GM19463 (cell line): ENCODE results near the gene POMGNT2.
A peak's percentile ranks its signal among the peaks of the same experiment; 100 is the strongest.

Experiments
- ATAC-seq: cut with Tn5 transposase; IDR thresholded peaks from one replicate; pipeline ENCODE4 v1.9.1; 2021; ENCODE audit warnings: mild to moderate bottlenecking, moderate library complexity; ENCODE audit not compliant: unreplicated experiment

Gene POMGNT2

DNA sequence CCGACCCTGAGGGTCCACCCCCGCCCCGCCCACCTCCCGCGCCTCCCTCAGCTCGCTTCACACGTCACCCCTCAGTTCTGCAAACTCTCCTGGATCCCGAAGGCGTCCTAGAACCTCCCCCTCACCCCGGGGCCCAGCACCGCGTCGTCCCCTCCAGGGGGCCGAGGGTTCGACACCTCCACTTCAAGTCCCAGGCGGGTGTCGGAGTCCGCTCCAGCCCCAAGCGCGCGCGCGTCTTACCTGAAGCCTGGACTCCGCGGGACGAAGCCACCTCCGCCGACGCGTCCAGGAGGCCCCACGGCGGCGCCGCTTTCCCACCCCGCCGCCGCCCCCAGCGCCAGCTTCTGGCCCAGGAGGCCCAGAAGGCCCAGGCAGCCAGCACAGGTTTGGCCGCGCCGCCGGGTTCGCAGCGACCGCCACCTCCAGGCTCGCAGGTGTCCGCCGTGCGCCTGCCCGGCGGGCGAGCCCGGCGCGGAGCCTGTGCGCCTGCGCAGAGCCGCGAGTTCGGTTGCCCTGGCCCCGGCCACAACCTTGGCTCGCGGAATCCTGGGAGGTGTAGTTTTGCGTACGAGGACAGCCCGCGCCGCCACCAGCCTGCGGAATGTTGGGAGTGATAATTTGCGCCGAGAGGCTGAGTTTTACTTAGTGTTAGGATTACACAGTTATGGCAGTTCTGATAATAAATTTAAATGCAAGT lies at the start of gene POMGNT2:
Gene POMGNT2 (minus strand): TSS at position 484 of the 697 bp plus-strand sequence. CDS start 24,648 bp downstream, outside the sequence.
- peak; percentile 96 for ATAC-seq

DNA sequence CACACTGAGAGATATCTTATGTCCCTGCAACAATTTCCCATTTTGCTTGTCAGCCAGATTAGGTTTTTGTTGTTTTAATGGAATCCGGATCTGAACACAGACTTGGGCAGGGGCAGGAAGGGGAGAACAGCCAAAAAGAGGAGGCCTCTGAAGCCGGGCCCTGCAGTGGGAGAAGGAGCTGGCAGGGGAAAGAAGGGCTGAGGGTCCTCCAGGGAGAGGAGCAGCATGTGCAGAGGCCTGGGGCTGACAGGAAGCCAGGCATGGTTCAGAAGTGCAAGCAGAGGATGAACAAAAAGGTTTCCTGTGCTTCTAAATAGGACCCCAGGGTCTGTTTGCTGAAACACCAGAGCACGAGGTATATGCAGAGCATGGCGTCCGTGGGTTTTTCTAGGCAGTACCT lies 49.1 kb upstream of the POMGNT2 start:
- no peak for ATAC-seq

DNA sequence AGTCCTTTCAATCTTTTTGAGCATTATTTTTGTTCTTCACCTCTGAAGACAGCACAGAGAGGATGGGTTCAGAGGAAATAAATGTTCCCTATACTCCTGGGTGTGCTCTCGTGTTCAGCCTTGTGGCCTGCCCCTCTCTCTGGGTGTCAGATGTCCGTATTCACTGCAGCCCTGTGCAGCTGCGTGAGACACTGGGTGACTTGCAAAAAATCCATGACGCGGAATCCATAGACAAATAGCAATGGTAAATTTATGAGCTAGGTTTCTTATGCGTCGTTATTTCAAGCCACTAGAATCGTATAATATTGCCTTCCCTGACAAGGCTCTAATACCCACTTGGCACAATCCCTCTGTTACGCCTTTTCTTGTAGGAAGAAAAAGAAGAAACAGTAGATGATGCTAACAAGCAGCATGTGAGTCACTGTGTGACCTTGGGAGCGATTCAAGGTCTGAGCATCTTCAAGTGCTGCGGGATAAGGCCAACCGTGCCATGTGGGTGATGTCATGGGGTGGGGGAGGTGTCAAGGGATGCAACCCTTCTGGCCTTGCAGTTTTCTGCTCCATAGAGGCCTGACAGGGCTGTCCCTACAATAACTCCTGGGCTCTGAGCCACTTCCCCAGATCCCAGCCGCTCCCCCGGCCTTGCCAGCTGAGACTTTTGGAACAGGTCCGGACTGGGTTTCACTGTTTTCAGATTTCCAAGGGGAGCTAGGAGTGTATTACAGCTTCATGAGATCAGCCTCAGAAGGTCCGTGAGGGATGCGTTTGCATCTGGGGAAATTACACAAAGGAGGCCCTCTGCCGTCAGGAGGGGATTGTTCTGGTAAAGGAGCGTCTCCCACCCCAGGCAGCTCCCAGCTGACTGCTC lies 47.6 kb upstream of the POMGNT2 start:
- ATAC-seq, result no peak

DNA sequence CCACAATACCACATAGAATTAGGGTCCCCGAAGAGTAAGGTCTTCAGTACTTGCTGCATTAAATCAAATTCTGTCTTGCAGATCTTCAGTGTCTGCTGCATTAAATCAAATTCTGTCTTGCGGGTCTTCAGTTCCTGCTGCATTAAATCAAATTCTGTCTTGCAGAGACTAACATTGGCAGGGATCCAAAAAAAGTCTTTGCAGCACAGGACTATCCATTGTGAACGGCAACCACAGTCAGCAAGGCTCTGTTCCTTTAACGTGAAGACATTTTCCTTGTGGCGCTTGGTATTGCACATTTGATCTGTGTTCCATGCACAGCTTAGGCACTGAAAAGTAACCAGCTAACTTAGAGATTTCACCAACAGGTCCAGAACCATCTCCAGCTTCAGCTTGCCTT lies 46.8 kb upstream of the POMGNT2 start:
- no peak for ATAC-seq

DNA sequence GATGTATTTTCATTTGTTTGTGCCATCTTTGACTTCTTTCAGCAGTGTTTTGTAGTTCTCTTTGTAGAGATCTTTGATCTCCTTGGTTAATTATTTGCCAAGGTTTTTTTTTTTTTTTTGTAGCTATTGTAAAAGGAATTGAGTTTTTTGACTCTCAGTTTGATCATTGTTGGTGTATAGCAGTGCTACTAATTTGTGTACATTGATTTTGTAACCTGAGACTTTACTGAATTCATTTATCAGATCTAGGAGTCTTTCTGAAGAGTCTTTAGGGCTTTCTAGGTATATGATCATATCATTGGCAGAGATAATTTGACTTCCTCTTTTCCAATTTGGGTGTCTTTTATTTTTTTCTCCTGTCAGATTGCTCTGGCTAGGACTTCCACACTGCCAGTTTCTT lies 42.2 kb upstream of the POMGNT2 start:
- ATAC-seq, result no peak

DNA sequence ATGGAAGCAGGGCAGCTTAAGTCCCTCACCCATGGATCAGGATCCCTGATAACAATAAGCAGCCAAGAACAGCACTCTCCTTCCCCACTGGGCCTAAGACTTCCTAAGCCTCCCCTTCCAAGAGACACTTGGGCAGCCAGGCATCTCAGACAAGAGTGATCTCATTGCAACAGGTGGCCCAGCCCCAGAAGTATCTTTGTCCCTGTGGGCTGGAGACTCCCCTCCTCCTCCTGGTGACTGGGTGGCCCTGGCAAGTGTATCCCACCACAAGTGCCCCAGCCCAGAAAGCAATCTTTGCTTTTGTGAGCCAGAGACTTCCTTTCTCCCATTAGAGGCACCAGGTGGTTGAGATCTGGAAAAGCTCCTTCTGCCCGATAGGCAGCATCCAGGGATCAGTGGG lies 40.7 kb upstream of the POMGNT2 start:
- no peak for ATAC-seq

DNA sequence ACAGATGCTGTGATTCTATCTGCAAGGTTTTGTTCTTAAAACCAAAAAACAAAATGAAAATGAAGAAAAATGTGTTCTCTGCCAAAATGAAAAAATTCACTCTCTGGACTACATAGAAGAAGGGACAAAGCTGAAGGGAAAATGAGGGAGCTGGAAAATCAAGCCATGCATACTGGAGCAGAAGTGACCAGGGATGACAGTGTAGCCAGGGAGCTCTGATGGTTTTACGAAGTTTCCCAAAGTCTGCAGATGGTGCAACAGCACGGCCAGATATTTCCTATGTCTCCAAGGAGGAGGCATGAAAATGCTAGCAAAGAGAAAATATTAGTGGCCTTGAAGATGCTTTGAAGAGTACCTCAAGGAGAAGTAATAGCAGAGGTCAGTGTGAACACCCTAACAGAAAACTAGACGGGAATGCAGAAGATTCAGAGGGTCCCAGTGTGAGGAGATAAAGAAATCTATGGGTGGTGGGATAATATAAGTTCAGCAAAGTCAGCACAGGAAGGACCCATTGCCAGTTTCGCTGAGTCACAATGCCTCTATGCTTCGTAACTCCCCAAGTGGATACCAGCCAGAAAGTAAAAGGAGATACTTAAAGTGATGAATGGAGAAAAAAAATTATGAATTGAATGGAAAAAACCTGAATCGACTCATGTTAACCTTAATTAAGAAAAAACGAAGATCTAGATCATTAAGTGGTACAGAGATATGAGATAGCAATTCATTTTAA lies 39.0 kb upstream of the POMGNT2 start:
- no peak for ATAC-seq

DNA sequence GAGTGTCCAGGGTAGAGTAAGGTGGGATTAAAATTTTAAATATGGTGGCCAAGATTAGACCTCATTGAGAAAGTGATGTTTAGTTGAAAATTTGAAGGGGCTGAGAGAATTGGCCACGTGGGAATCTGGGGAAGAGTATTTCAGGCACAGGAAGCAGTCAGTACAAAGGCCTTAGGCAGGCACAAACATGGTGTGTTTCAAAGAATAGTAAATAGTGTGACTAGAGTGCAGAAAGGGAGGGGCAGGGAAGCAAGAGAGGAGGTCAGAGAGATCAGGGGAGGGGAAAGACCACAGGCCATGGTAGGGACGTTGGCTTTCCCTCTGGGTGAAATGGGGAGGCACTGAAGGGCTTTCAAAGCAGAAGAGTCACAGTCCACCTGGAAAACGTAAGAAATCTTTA lies 36.6 kb upstream of the POMGNT2 start:
- no peak for ATAC-seq

DNA sequence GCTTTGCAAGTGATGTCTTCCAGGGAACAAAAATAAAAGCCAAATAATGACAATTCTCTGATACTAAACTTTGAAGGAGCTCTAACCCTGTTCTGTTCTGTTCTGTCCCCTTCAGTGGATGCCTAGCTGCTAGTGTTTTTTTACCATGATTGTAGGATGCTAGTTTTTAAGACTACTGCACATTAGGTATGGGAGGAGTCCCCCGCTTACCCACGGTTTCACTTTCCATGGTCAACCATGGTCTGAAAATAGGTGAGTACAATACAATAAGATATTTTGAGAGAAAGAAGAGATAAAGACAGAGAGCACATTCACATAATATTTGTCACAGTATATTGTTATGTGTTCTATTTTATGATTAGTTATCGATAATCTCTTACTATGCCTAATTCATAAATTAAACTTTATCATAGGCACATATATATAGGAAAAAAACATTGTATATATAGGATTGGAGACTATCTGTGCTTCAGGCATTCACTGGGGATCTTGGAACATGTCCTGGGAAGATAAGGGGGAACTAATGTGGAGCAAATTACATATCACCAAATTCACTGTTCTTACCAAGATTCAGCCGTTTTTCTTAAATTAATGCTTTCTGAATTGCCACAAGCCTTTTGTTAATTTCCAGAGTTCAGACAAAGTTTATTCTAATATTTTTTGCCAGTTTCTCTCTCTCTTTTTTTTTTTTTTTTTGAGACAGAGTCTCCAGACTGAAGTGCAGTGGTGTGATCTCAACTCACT lies 32.8 kb upstream of the POMGNT2 start:
- ATAC-seq, result no peak

DNA sequence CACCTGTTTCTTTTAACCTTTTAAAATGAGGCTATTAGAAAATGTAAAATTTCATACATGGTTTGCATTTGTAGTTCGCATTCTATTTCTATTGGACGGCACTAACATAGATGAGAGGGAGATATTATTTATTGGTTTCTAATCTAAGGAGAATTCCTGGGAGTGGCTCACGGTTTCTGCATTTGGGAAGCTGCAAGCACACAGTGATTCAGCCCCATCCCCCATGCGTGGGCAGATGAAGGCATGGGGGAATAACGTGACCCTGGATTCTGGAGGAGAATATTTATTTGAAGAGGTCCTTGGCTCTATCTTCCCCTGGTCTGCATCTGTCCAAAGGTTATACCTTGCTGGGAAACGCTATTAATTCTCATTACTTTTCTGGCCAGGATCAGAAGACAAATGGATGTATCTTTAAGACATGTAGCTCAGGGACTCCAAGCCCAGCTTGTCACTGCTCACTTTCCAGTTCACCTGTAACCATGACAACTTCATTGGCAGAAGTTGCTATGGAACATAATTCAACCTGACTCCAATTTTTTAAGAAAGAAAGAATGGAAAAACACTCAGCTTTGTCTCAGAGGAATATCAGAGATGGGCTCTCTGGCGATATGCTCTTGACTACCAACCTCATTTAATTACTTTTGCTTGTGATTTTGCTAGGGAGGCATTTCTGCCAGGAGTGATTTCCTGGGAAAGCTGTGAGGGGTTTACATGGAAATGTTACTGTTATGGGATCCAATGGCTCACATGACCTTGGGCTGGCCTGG lies 27.2 kb upstream of the POMGNT2 start:
- ATAC-seq, result no peak

DNA sequence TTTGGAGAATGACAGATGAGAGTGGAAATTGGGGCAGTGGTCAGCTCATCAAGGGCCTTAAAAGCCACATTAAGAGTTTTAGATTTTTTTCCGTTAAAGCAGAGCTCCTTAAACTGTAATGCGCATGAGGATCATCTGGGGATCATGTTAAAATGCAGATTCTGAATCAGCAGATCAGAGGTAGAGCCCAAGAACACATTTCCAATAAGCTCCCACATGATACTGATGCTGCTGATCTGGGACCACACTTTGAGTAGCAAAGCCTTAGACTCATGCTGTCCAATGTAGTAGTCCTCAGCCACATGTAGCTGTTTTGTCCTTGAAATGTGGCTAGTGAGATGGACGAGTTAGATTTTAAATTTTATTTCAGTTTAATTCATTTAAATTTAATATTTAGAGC lies 26.3 kb upstream of the POMGNT2 start:
- no peak for ATAC-seq

DNA sequence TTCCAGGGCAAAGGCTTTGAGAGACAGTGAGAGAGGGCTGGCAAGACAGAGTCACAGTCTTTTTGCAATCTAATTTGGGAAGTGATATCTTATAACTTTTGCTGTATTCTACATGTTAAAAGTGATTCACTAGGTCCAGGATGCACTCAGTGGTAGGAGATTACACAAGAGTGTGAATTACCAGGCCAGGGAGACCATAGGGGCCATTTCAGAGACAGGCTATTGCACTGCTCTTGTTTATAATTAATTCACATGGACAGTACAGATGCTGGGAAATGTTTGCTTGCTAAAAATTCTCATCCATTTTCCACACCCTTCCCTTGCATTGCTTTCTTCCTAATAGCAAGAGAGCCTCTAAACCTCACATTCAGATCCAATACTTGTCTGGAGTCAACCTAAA lies 22.6 kb upstream of the POMGNT2 start:
- ATAC-seq, result no peak

DNA sequence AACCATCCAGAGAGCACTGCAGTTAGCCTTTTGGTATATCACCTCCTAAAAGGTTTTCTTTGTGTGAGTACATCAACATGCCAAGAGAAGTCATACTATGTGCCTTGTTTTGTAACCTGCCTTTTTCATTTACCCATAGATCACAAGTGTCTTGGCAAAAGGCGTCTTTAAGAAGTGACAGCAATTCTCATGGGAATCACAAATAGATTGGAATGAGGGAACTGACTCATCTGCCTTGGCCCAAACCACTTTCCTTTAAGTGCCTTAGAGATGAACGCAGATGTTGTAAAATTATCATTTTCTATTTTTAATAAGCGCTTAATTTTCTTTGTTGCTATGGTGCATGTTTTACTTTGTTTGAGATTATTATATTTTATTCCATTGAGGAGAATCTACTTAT lies 20.7 kb upstream of the POMGNT2 start:
- no peak for ATAC-seq

DNA sequence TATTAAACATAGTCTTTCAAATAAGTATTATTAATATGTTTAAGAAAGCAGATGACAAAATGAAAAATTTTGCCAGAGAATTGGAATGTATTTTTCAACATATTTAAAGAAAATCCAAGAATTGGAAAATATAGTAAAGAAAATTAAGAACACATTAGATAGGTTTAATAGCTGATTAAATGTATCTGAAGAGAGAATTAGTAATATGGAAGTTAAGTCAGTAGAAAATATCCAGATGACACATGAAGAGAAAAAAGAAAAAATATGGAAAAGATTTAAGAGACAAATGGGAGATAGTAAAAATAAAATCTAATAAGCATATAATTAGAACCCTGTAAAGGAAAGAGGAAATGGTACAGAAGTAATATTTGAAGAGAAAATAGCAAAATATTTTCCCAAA lies 18.0 kb upstream of the POMGNT2 start:
- no peak for ATAC-seq

DNA sequence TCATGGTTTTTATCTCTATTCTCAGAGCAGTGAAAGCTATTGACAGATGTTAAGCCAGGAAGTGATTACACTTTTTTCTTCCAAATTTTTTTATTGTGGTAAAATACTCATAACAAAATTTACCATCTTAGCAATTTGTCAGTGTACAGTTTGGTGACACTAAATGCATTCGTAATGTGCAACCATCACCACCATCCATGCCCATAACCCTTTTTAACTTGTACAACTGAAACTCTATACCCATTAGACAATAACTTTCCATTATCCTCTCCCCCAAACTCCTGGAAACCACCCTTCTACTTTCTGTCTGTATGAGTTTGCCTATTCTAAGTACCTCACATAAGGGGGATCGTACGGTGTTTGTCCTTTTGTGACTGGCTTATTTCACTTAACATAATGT lies 15.1 kb upstream of the POMGNT2 start:
- no peak for ATAC-seq

DNA sequence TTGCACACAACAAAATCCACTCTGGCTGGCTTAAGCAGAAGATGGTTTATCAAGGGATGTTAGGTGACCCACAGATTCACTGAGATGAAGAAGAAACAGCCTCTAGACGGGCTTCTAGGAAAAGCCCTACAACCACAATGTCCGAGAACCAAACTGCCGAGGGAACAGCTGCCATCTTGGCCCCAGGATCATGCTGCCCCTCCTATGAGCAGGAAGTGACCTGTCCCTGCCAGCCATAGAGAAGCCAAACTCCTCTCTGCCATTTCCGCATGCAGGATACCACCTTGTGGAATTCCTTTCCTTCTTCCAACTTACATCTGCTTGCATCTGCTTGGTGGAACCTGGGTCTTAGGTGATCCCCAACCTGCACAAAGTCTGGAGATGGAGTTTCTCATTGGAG lies 11.4 kb upstream of the POMGNT2 start:
- ATAC-seq, result no peak

DNA sequence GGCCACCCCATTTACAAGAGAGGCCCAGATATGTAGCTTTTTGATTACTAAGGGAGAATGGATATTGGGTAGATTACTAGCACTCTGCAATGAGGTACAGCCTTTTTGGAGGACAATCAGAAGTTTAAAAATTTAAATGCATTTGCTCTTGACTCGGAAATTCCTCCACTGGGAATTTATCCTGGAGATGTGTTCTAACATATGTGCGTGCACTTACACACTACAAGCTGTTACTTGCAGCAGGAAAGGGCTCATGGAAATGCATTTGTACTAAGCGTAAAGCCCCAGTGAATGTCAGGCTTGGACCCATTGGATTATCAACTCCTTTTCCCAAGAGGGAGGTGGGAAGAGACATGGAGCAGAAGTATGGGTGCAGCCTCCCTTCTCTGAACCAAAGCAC lies 7.8 kb upstream of the POMGNT2 start:
- ATAC-seq, result no peak

DNA sequence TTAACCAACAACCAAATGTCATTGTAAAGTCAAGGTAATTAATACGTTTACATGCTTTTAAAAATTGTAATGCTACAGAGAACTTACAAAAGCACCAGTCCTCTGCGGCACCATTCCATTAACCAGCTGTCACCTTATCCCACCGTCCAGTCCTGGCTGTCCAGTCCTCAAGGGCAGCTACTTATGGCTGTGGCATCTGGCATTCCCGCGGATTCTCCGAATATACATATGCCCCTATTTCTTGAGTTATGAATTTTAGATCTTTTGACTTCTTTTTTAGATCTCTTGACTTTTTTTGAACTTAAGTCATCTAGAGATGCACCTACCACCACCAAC lies 382 bp upstream of the POMGNT2 start:
- ATAC-seq, result no peak

DNA sequence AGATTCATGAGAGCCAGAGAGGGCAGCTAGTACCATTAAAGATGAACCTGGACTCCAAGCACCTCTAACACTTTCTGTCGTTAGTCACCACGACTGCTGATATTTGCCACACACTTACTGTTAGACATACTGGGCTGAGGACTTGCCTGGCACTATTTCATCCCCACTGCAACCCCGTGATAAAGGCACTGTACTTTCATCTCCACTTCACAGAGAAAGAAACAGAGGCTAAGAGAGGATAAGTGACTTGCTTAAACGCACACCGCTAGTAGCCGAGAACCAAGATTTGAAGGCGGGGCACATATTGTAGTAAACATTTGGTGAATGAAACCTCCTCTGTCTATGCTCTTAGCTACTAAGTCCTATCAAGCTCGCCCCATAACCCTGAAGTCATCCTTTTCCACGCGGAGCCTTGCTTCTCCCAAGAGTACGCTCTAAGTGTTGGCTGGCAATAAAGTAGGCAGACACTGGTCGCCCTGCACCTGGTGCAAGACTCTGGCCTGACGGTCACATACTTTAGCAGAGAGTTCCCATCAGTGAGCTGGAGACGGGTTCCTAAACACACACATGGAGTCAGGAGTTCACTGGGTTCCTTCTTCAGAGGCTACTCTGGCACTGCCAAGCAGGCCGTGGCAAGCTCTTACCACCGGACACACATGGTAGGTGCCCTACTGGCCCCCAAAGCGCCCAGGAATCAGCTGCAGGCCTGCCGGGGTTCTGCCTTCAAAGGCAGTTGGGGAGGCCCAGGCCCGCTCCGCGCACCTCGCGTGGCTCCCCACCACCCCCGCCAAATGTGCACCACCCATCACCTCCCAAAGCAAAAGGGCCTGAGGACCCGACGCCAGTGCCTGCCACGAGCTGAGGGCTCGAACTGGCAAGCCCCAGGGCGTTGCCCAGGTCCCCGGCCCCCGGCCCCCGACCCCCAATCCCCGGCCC lies 951 bp downstream of the POMGNT2 start:
- no peak for ATAC-seq
